Neutrophil (primary cell): ENCODE data around the gene FGF1.

ENCODE experiments used
- H3K27ac ChIP-seq: fragments of 200-600 bp; sonication (generic); 2 replicates; pipeline ENCODE4 v1.5.1; 2016; ENCODE audit warnings: mild to moderate bottlenecking, moderate library complexity
- H3K27me3 ChIP-seq: fragments of 200-600 bp; sonication (generic); 2 replicates; pipeline ENCODE4 v1.6.0; 2016; ENCODE audit warnings: mild to moderate bottlenecking
- H3K36me3 ChIP-seq: fragments of 200-600 bp; sonication (generic); 2 replicates; pipeline ENCODE4 v1.5.1; 2017
- H3K4me1 ChIP-seq, 2 experiments: fragments of 200-600 bp in 1 of 2; sonication (generic) in 1 of 2; 1 replicate in 1 of 2; 2 replicates in 1 of 2; pipeline versions ENCODE4 v1.5.1 to v1.6.1; 2013 to 2016; ENCODE audit warnings: low read depth in 1 of 2, low read length in 1 of 2, mild to moderate bottlenecking in 1 of 2, moderate library complexity in 1 of 2; ENCODE audit not compliant: control insufficient read depth in 1 of 2, insufficient read depth in 1 of 2
- H3K4me3 ChIP-seq, 2 experiments: fragments of 200-600 bp in 1 of 2; sonication (generic) in 1 of 2; 1 replicate in 1 of 2; 2 replicates in 1 of 2; pipeline ENCODE4 v1.5.1; 2013 to 2016; ENCODE audit warnings: low read depth in 1 of 2, low read length in 1 of 2, mild to moderate bottlenecking in 1 of 2, moderate library complexity in 1 of 2
- H3K9me3 ChIP-seq: fragments of 200-600 bp; sonication (generic); 2 replicates; pipeline ENCODE4 v1.5.1; 2016
- CTCF ChIP-seq: fragments of 200-600 bp; sonication (generic); IDR thresholded peaks from 2 replicates; pipeline ENCODE4 v1.5.1; 2016; ENCODE audit warnings: antibody characterized with exemption

The FGF1 gene

GRCh38 chr5:142722896-142723295 lies 37.0 kb upstream of the FGF1 start:
- Histone ChIP-seq H3K4me3 (no peak overlapping the region), H3K9me3 (no peaks in the 10 kb centered on the region), H3K27ac (no peak overlapping the region), H3K36me3 (no peaks in the 10 kb centered on the region), H3K4me1 (no peaks in the 10 kb centered on the region), H3K27me3 (peaks cover 3% of the 10 kb centered on the region)
- TF ChIP-seq CTCF = no peak

GRCh38 chr5:142722146-142722545 lies 36.3 kb upstream of the FGF1 start:
- no peak overlapping the region for H3K4me3 ChIP-seq
- TF ChIP-seq CTCF = no peak
- H3K4me1 ChIP-seq = no peaks in the 10 kb centered on the region
- H3K36me3 ChIP-seq = no peaks in the 10 kb centered on the region
- no peak overlapping the region for H3K27ac ChIP-seq
- H3K9me3 ChIP-seq = no peaks in the 10 kb centered on the region
- H3K27me3 ChIP-seq = peaks cover 8% of the 10 kb centered on the region

GRCh38 chr5:142720641-142721271 lies 34.9 kb upstream of the FGF1 start:
- Histone ChIP-seq H3K27me3 (peaks cover 13% of the 10 kb centered on the region), H3K27ac (no peak overlapping the region), H3K4me1 (no peaks in the 10 kb centered on the region), H3K9me3 (no peaks in the 10 kb centered on the region), H3K4me3 (no peak overlapping the region), H3K36me3 (no peaks in the 10 kb centered on the region)
- TF ChIP-seq CTCF = no peak

- Histone ChIP-seq H3K9me3 (no peaks in the 10 kb centered on the region), H3K27ac (no peak overlapping the region), H3K36me3 (no peaks in the 10 kb centered on the region), H3K27me3 (peaks cover 13% of the 10 kb centered on the region), H3K4me1 (no peaks in the 10 kb centered on the region), H3K4me3 (no peak overlapping the region)
- TF ChIP-seq CTCF = no peak
Observed at GRCh38 chr5:142719836-142720370, 34.0 kb upstream of the FGF1 start.

GRCh38 chr5:142717582-142718215 lies 31.8 kb upstream of the FGF1 start:
- Histone ChIP-seq H3K36me3 (no peaks in the 10 kb centered on the region), H3K27me3 (peaks cover 13% of the 10 kb centered on the region), H3K4me1 (peaks cover 5 to 9% of the 10 kb centered on the region in 2 experiments), H3K9me3 (no peaks in the 10 kb centered on the region), H3K27ac (no peak overlapping the region), H3K4me3 (no peak overlapping the region)
- TF ChIP-seq CTCF = no peak
